Measurements from ENCODE around the gene DCT.

DNA sequence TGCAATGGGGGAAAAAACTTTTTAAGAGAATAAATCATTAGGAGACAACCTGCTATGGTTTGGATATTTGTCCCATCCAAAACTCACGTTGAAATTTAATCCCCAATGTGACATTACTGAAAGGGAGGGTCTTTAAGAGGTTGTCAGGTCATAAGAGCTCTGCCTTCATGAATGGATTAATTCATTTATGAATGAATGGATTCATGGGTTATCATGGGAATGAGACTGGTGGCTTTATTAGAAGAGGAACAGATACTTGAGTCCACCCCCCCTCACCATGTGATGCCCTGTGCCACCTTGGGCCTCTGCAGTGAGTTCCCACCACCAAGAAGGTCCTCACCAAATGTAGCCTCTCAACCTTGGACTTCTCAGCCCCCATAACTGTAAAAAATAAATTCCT, 37.0 kb upstream of the DCT start:
- TF ChIP-seq, protein P1, sequence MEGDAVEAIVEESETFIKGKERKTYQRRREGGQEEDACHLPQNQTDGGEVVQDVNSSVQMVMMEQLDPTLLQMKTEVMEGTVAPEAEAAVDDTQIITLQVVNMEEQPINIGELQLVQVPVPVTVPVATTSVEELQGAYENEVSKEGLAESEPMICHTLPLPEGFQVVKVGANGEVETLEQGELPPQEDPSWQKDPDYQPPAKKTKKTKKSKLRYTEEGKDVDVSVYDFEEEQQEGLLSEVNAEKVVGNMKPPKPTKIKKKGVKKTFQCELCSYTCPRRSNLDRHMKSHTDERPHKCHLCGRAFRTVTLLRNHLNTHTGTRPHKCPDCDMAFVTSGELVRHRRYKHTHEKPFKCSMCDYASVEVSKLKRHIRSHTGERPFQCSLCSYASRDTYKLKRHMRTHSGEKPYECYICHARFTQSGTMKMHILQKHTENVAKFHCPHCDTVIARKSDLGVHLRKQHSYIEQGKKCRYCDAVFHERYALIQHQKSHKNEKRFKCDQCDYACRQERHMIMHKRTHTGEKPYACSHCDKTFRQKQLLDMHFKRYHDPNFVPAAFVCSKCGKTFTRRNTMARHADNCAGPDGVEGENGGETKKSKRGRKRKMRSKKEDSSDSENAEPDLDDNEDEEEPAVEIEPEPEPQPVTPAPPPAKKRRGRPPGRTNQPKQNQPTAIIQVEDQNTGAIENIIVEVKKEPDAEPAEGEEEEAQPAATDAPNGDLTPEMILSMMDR (IDR thresholded peaks at IDR 0.05; ENCODE audit: borderline replicate concordance, extremely low read depth, low read length, poor library complexity, severe bottlenecking): no peak
- TF ChIP-seq EZH2 (IDR thresholded peaks at IDR 0.05; ENCODE audit: borderline replicate concordance, low read depth, low read length, severe bottlenecking): no peak
